WERI-Rb-1 (cell line): ENCODE results near the gene ZNF841.

Experiments used
- DNase-seq: peaks from one replicate; pipeline ENCODE4 v3.0.0-alpha.2; 2020
- H3K27ac ChIP-seq: fragments of 250-450 bp; sonication (Bioruptor Pico); 2 replicates; pipeline ENCODE4 v1.5.1; 2020; ENCODE audit warnings: mild to moderate bottlenecking, moderate library complexity
- H3K27me3 ChIP-seq: fragments of 250-450 bp; sonication (Bioruptor Pico); 2 replicates; pipeline ENCODE4 v1.5.1; 2021; ENCODE audit warnings: mild to moderate bottlenecking, low read depth, moderate library complexity; ENCODE audit not compliant: insufficient read depth, severe bottlenecking
- H3K36me3 ChIP-seq: fragments of 250-450 bp; sonication (Bioruptor Pico); 2 replicates; pipeline ENCODE4 v1.5.1; 2020; ENCODE audit warnings: mild to moderate bottlenecking, moderate library complexity
- H3K4me3 ChIP-seq: 2 replicates; pipeline ENCODE4 v1.5.1; 2011; ENCODE audit warnings: low read depth, mild to moderate bottlenecking, control low read depth, low read length
- H3K9me3 ChIP-seq: fragments of 250-450 bp; sonication (Bioruptor Pico); 2 replicates; pipeline ENCODE4 v1.5.1; 2021; ENCODE audit warnings: mild to moderate bottlenecking, moderate library complexity; ENCODE audit not compliant: severe bottlenecking
- TF ChIP-seq, protein P1 (sequence below): IDR thresholded peaks from 2 replicates; pipeline ENCODE4 v1.5.1; 2011; ENCODE audit warnings: low read depth, mild to moderate bottlenecking, control low read depth, inconsistent platforms, low read length

The ZNF841 gene

DNA sequence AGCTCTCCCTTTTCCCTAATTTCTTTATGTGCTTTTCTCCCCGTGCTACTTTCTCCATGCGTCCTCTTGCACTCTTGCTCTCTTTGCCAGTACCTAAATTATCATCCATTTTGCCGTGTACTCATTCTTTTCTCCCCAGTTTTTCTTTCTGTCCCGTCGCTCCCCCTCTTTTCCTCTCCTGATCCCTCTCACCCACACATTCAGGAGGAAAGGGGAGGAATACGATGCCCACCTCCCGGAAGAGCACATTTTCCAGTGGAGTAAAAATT lies 43.4 kb upstream of the ZNF841 start:
- Histone ChIP-seq H3K36me3 (peaks cover 14% of the 10 kb centered on the region), H3K27ac (peak overlapping the region; percentile 89), H3K9me3 (peaks cover 2% of the 10 kb centered on the region), H3K4me3 (peak overlapping the region; percentile 100), H3K27me3 (no peaks in the 10 kb centered on the region)
- TF ChIP-seq, protein P1, sequence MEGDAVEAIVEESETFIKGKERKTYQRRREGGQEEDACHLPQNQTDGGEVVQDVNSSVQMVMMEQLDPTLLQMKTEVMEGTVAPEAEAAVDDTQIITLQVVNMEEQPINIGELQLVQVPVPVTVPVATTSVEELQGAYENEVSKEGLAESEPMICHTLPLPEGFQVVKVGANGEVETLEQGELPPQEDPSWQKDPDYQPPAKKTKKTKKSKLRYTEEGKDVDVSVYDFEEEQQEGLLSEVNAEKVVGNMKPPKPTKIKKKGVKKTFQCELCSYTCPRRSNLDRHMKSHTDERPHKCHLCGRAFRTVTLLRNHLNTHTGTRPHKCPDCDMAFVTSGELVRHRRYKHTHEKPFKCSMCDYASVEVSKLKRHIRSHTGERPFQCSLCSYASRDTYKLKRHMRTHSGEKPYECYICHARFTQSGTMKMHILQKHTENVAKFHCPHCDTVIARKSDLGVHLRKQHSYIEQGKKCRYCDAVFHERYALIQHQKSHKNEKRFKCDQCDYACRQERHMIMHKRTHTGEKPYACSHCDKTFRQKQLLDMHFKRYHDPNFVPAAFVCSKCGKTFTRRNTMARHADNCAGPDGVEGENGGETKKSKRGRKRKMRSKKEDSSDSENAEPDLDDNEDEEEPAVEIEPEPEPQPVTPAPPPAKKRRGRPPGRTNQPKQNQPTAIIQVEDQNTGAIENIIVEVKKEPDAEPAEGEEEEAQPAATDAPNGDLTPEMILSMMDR: no peak
- no peak for DNase-seq

GRCh38 chr19:52138278-52138982 lies 42.9 kb upstream of the ZNF841 start:
- Histone ChIP-seq H3K27ac (peak overlapping the region; percentile 89), H3K9me3 (peaks cover 2% of the 10 kb centered on the region), H3K4me3 (peak overlapping the region; percentile 100), H3K27me3 (no peaks in the 10 kb centered on the region), H3K36me3 (peaks cover 16% of the 10 kb centered on the region)
- peak; percentile 71 for DNase-seq
- TF ChIP-seq, protein P1: no peak

- Histone ChIP-seq H3K27me3 (no peaks in the 10 kb centered on the region), H3K36me3 (peaks cover 98% of the 10 kb centered on the region), H3K9me3 (peaks cover 14% of the 10 kb centered on the region), H3K27ac (no peak overlapping the region), H3K4me3 (no peak overlapping the region)
- TF ChIP-seq, protein P1: no peak
- DNase-seq: no peak
Measured at GRCh38 chr19:52120286-52120685, 24.7 kb upstream of the ZNF841 start.

GRCh38 chr19:52115526-52116053 lies 20.0 kb upstream of the ZNF841 start:
- Histone ChIP-seq H3K27ac (no peak overlapping the region), H3K9me3 (peaks cover 42% of the 10 kb centered on the region), H3K36me3 (peaks cover 59% of the 10 kb centered on the region), H3K27me3 (no peaks in the 10 kb centered on the region), H3K4me3 (no peak overlapping the region)
- no peak for DNase-seq
- TF ChIP-seq, protein P1: no peak

- Histone ChIP-seq H3K9me3 (peaks cover 51% of the 10 kb centered on the region), H3K27me3 (no peaks in the 10 kb centered on the region), H3K36me3 (peaks cover 50% of the 10 kb centered on the region), H3K27ac (no peak overlapping the region), H3K4me3 (no peak overlapping the region)
- TF ChIP-seq, protein P1: no peak
- no peak for DNase-seq
Measured at GRCh38 chr19:52114691-52115090, 19.1 kb upstream of the ZNF841 start.

DNA sequence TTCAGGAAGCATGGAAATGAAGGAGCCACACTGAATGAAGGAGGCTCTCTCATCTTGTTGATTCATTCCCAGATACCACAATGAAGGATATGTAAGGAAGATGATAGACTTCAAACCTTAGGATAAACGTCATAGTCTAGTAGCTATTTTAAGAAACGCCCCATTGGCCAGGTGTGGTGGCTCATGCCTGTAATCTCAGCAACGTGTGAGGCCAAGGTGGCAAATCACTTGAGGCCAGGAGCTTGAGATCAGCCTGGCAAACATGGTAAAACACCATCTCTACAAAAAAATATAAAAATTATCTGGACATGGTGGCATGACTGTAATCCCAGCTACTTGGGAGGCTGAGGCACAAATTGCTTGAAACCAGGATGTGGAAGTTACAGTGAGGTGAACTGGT lies 17.1 kb upstream of the ZNF841 start:
- no peak for DNase-seq
- peaks cover 55% of the 10 kb centered on the region for H3K9me3 ChIP-seq
- TF ChIP-seq, protein P1: no peak

More for the DNA sequence above, 17.1 kb upstream of the ZNF841 start:
- peaks cover 30% of the 10 kb centered on the region for H3K36me3 ChIP-seq
- no peak overlapping the region for H3K27ac ChIP-seq
- no peaks in the 10 kb centered on the region for H3K27me3 ChIP-seq
- no peak overlapping the region for H3K4me3 ChIP-seq
